Central memory CD8-positive, alpha-beta T cell (primary cell): ENCODE results near the gene URB2.
"Not testable (repeated sequence)": the region's sequence is repeated elsewhere in the genome, so short reads cannot be mapped to it uniquely, and the experiment has no call there.

Source experiments
- ATAC-seq: fragments of 150-1000 bp; cut with Tn5 transposase; replicated peaks from 2 replicates; pipeline ENCODE4 v1.10.0; 2022; ENCODE audit warnings: mild to moderate bottlenecking, moderate FRiP score, moderate number of reproducible peaks; ENCODE audit not compliant: poor library complexity, severe bottlenecking; ENCODE audit errors: extremely low read depth
- DNase-seq, 2 donors: peaks; one replicate each; pipeline ENCODE4 v3.0.0; 2021; ENCODE audit warnings: low spot score in 2 of 2
- H3K27ac Mint-ChIP-seq: one replicate; pipeline ENCODE4 v1.8.0; 2022; ENCODE audit warnings: low read depth, mild to moderate bottlenecking, moderate library complexity, mixed read lengths
- H3K27me3 Mint-ChIP-seq: one replicate; pipeline ENCODE4 v1.8.0; 2022; ENCODE audit warnings: mixed read lengths
- H3K36me3 Mint-ChIP-seq: one replicate; pipeline ENCODE4 v1.8.0; 2022; ENCODE audit warnings: mild to moderate bottlenecking, moderate library complexity, mixed read lengths; ENCODE audit not compliant: insufficient read depth
- H3K4me1 Mint-ChIP-seq: one replicate; pipeline ENCODE4 v1.8.0; 2022; ENCODE audit warnings: mixed read lengths
- H3K4me3 Mint-ChIP-seq: one replicate; pipeline ENCODE4 v1.8.0; 2022; ENCODE audit warnings: mild to moderate bottlenecking, moderate library complexity, mixed read lengths
- H3K9me3 Mint-ChIP-seq: one replicate; pipeline ENCODE4 v1.8.0; 2022; ENCODE audit warnings: mixed read lengths

URB2 gene

GRCh38 chr1:229625915-229626831 is at the start of gene URB2, which contains the start of gene TAF5L:
Gene URB2 (plus strand): TSS chr1:229626247. CDS start chr1:229627634, 1,387 bp downstream.
Gene TAF5L (minus strand): TSS chr1:229626122. CDS start chr1:229614482, 11,640 bp downstream.
- Mint-ChIP-seq H3K4me1 (peaks cover 50% of the 10 kb centered on the region), H3K9me3 (no peaks in the 10 kb centered on the region), H3K36me3 (peaks cover 12% of the 10 kb centered on the region), H3K27ac (peak within 1 kb of the TSS; percentile 96), H3K4me3 (peak within 1 kb of the TSS; percentile 99), H3K27me3 (no peaks in the 10 kb centered on the region)
- ATAC-seq (peak; percentile 90), DNase-seq (peak; percentile 66 to 72)

- no peaks in the 10 kb centered on the region for H3K9me3 Mint-ChIP-seq
- H3K4me3 Mint-ChIP-seq = no peak overlapping the region
- ATAC-seq (no peak), DNase-seq (no peak)
- no peaks in the 10 kb centered on the region for H3K36me3 Mint-ChIP-seq
- peaks cover 21% of the 10 kb centered on the region for H3K27me3 Mint-ChIP-seq
- peak overlapping the region; percentile 65 for H3K27ac Mint-ChIP-seq
- H3K4me1 Mint-ChIP-seq = no peaks in the 10 kb centered on the region
Measured at GRCh38 chr1:229578168-229579058, 47.6 kb upstream of the URB2 start.

DNA sequence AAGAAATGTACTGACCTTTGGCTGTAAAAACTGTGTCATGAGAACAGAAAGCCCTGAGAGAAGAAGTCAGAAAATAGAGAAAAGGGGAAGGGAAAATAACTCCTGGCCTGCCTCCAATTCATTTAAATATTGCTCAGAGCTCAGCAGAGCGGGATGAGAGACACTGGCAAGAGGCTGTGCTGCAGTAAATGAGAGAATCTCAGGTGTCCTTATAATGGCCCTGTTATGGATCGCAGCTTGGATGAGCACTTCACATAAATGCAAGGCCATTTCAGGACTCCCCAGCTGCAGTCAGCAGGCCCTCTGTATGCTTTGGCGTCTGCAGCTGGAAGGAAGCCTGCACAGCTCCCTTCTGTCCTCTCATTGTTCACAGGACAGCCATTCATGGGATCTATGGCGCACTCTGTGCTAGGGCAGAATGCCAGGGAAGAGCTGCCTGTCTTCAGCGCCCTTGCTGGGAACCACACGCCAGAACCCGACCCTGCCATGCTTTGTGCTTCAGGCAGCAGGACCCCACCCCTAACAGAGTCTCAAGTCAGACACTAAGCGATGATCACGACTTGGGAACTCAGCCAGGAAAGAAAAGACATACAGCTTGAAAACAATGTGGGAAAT is 46.9 kb upstream of the URB2 start:
- Mint-ChIP-seq H3K9me3 (no peaks in the 10 kb centered on the region), H3K27ac (no peak overlapping the region), H3K36me3 (no peaks in the 10 kb centered on the region), H3K4me3 (no peak overlapping the region), H3K27me3 (peaks cover 21% of the 10 kb centered on the region), H3K4me1 (no peaks in the 10 kb centered on the region)
- DNase-seq (no peak), ATAC-seq (no peak)

GRCh38 chr1:229581485-229581884 is 44.6 kb upstream of the URB2 start:
- H3K27ac Mint-ChIP-seq = no peak overlapping the region
- H3K27me3 Mint-ChIP-seq = peaks cover 21% of the 10 kb centered on the region
- H3K4me3 Mint-ChIP-seq = no peak overlapping the region
- no peaks in the 10 kb centered on the region for H3K4me1 Mint-ChIP-seq
- no peak for ATAC-seq
- no peak for DNase-seq
- H3K9me3 Mint-ChIP-seq = no peaks in the 10 kb centered on the region
- H3K36me3 Mint-ChIP-seq = peaks cover 2% of the 10 kb centered on the region

GRCh38 chr1:229582011-229582694 is 43.9 kb upstream of the URB2 start:
- peaks cover 2% of the 10 kb centered on the region for H3K36me3 Mint-ChIP-seq
- DNase-seq (no peak), ATAC-seq (no peak)
- no peak overlapping the region for H3K27ac Mint-ChIP-seq
- no peaks in the 10 kb centered on the region for H3K9me3 Mint-ChIP-seq
- H3K4me3 Mint-ChIP-seq = no peak overlapping the region
- no peaks in the 10 kb centered on the region for H3K4me1 Mint-ChIP-seq
- peaks cover 21% of the 10 kb centered on the region for H3K27me3 Mint-ChIP-seq

DNA sequence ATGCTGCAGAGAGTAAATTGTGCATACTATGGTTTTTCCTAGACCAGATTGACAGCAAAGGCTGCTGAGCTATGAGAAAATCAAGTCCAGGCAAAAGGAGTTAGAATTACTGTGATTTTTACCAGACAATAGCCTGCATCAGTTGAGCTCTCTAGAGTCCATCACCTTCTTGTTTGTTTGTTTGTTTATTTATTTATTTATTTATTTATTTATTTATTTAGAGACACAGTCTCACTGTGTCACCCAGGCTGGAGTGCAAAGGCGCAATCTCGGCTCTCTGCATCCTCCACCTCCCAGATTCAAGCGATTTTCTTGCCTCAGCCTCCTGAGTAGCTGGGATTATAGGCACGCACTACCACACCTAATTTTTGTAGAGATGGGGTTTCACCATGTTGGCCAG is 43.3 kb upstream of the URB2 start:
- H3K4me1 Mint-ChIP-seq = no peaks in the 10 kb centered on the region
- peaks cover 20% of the 10 kb centered on the region for H3K27me3 Mint-ChIP-seq
- no peak overlapping the region for H3K27ac Mint-ChIP-seq

DNA sequence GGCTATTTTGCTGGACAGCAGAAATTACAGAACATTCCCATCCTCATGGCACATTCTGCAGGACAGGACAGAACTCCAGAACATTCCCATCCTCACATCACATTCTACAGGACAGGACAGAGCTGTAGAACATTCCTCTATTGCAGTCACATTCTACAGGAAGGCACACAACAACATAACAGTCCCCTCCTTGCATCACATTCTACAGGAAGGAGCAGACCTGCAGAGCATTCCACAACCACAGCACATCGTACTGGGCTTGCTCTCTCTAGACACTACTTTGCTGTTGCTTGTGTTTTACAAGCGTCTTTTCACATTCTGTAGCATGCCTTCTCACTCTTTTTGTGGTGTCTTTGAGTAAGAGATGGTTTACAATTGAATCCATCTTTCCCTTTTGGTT is 40.7 kb upstream of the URB2 start:
- DNase-seq (no peak), ATAC-seq (no peak)
- no peaks in the 10 kb centered on the region for H3K27me3 Mint-ChIP-seq
- H3K36me3 Mint-ChIP-seq = peaks cover 3% of the 10 kb centered on the region
- no peaks in the 10 kb centered on the region for H3K9me3 Mint-ChIP-seq
- no peaks in the 10 kb centered on the region for H3K4me1 Mint-ChIP-seq
- no peak overlapping the region for H3K27ac Mint-ChIP-seq
- no peak overlapping the region for H3K4me3 Mint-ChIP-seq

More for the DNA sequence above, 43.3 kb upstream of the URB2 start:
- H3K9me3 Mint-ChIP-seq = no peaks in the 10 kb centered on the region
- H3K36me3 Mint-ChIP-seq = peaks cover 2% of the 10 kb centered on the region
- DNase-seq (no peak), ATAC-seq (no peak)
- H3K4me3 Mint-ChIP-seq = no peak overlapping the region

DNA sequence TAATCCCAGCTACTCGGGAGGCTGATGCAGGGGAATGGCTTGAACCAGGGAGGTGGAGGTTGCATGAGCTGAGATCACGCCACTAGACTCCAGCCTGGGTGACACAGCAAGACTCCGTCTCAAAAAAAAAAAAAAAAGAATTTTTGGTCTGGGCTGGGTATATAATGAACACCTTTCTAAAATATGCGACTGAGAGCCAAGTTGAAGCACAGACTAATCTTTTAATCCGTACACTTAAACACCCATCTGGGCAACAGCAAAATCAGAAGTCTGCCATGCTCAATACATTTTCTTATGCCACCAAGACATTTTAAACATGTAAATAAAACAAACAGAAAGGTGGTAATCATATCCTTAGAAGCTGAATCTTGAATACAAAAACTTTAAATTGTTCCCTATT is 35.9 kb upstream of the URB2 start:
- ATAC-seq (no peak), DNase-seq (no peak)
- H3K27ac Mint-ChIP-seq = no peak overlapping the region
- no peaks in the 10 kb centered on the region for H3K4me1 Mint-ChIP-seq
- H3K4me3 Mint-ChIP-seq = no peak overlapping the region
- peaks cover 21% of the 10 kb centered on the region for H3K36me3 Mint-ChIP-seq
- no peaks in the 10 kb centered on the region for H3K9me3 Mint-ChIP-seq
- no peaks in the 10 kb centered on the region for H3K27me3 Mint-ChIP-seq

DNA sequence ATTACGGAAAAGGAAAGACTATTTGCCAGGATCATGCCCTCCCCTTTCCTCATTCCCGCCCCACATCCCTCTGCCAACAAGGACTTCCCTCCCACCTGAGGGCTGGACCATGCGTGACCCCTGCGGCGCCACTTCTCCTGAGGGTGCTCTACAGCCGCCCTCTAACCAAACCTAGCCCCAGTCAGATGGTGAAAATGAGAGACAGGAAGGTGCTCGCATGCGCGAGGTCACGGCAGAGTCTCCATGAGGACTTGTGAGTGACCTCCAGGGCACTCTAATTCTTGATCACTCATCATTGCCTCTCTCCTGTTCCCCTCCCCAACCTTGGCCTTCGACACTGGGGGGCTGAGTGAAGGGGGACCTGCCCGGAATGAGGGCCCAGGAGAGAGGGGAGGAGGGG is 32.2 kb upstream of the URB2 start:
- H3K9me3 Mint-ChIP-seq = no peaks in the 10 kb centered on the region
- no peak for ATAC-seq
- H3K27me3 Mint-ChIP-seq = no peaks in the 10 kb centered on the region
- no peak overlapping the region for H3K4me3 Mint-ChIP-seq
- H3K4me1 Mint-ChIP-seq = peaks cover 5% of the 10 kb centered on the region
- H3K27ac Mint-ChIP-seq = no peak overlapping the region
- no peak for DNase-seq
- peaks cover 25% of the 10 kb centered on the region for H3K36me3 Mint-ChIP-seq

DNA sequence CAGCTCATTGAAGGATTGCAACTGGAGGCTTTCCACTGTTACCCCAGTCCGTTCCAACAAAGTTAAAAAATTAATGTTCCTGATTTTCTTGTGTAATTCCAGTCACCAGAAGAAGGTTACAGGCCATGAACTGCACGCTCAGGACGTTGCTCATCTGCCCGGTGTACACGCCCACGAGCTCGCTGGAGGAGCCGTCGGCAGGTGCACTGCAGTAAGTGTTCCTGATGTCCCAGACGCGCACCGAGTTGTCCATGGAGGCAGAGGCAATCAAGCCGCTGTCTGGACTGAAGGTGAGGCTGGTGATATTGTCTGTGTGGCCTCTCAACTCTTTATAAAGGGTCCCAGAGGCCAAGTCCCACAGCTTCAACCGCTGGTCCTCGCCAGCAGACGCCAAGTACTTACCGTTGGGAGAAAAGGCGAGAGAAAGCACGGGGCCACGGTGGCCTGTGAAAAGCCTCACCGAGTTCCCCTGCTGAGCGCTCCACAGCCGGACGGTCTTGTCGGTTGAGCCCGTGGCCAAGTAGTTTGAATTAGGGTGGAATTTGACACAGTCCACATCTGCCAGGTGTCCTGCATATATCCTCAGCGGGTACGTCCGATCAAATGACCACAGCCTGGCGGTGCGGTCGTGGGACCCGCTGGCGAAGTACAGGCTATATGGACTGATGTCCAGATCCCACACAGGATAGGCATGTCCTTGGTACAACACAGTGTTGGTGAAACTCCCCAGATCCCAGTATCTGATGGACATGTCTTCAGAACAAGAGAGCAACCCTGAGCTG is 31.6 kb upstream of the URB2 start:
- no peaks in the 10 kb centered on the region for H3K27me3 Mint-ChIP-seq
- H3K4me3 Mint-ChIP-seq = no peak overlapping the region
- peaks cover 26% of the 10 kb centered on the region for H3K36me3 Mint-ChIP-seq
- peaks cover 11% of the 10 kb centered on the region for H3K4me1 Mint-ChIP-seq
- ATAC-seq = no peak
- no peak for DNase-seq
- no peaks in the 10 kb centered on the region for H3K9me3 Mint-ChIP-seq
- H3K27ac Mint-ChIP-seq = no peak overlapping the region

GRCh38 chr1:229595876-229596275 is 30.2 kb upstream of the URB2 start:
- not testable (repeated sequence) for ATAC-seq, H3K27me3 Mint-ChIP-seq, H3K4me3 Mint-ChIP-seq, H3K27ac Mint-ChIP-seq, DNase-seq, H3K9me3 Mint-ChIP-seq
- peaks cover 30% of the 10 kb centered on the region for H3K36me3 Mint-ChIP-seq
- peaks cover 19% of the 10 kb centered on the region for H3K4me1 Mint-ChIP-seq
